ENCODE data around the gene B3GALT4. TPM values are rescaled to one million over a fixed set of nuclear protein-coding genes. Genes with fewer than 3 reads are reported as not detected.

The B3GALT4 gene
- total and polyA plus RNA-seq, 2 of the 13 experiments (the other 11 are each of a cell fraction or from before 2014, with no cell fraction given), result 0.04 to 0.27 TPM

DNA sequence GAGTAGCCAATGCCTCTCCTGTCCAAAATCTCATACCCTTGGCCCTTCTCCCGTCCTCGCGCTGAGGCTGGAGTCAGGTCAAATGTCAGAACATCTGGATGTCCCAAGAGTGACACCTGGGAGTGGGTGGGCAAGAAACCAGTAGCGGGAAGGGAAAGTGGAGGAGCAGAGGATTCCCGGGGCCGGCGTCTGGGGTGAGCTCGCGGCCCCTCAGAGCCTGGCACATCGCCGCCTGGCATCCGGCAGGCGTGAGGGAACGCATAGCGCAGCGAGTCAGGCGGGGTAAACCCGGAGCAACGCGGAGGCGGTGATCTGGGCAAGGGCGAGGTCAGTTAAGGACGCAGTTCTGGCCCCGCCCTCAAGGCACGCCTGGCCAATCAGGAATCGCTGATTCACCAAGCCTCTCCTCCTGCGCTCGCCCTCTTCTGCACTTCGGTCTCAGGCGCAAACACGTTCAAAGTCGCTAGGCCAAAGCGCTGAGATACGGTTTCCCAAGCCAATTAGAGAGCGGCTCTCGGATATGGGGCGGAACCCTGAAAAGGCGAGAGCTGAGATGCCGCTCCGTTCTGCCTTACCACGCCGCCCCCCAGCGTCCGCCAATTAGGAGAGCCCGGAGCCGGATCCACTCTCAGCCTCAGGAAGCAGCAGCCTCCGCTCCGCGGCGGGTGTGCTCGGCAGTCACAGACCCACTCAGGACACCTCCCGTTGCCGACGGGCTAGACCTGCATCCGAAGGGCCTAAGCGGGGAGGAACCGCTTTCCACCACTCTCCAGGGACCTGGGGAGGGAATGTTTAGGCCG is 27.8 kb upstream of the B3GALT4 start (continued):
- TF ChIP-seq ZNF660 (CRISPR knock-in tag; IDR thresholded peaks at IDR 0.05; ENCODE audit: borderline replicate concordance, low read depth) (no peak), ZNF317 (CRISPR knock-in tag; IDR thresholded peaks at IDR 0.05) (no peak; the same call in 1 of the 2 replicates), NR1H2 (CRISPR knock-in tag; IDR thresholded peaks at IDR 0.05; ENCODE audit: borderline replicate concordance, low read depth) (no peak), EHMT2 (IDR thresholded peaks at IDR 0.05; ENCODE audit: borderline replicate concordance, low read depth, low read length) (no peak), ATRX (CRISPR knock-in tag; IDR thresholded peaks at IDR 0.05; ENCODE audit: borderline replicate concordance) (no peak), DMAP1 (CRISPR knock-in tag; IDR thresholded peaks at IDR 0.05) (peak; percentile 69), IRX3 (CRISPR knock-in tag; IDR thresholded peaks at IDR 0.05; ENCODE audit: borderline replicate concordance, low read depth) (no peak), MZF1 (CRISPR knock-in tag; IDR thresholded peaks at IDR 0.05; ENCODE audit: borderline replicate concordance) (no peak), NAIF1 (CRISPR knock-in tag; IDR thresholded peaks at IDR 0.05; ENCODE audit: borderline replicate concordance) (peak; percentile 53; the same call in 1 of the 2 replicates), FOXO1 (CRISPR knock-in tag; IDR thresholded peaks at IDR 0.05) (peak; percentile 13; the same call in 1 of the 2 replicates), TAF15 (IDR thresholded peaks at IDR 0.05; ENCODE audit: low read depth, low read length, poor library complexity, severe bottlenecking) (no peak), CBFB (CRISPR knock-in tag; IDR thresholded peaks at IDR 0.05) (0 out of 2 replicates have a peak, but pooled peaks have one; percentile 38), ZNF766 (CRISPR knock-in tag; IDR thresholded peaks at IDR 0.05; ENCODE audit: borderline replicate concordance) (no peak), CHCHD3 (CRISPR knock-in tag; IDR thresholded peaks at IDR 0.05) (no peak), SRY (CRISPR knock-in tag; IDR thresholded peaks at IDR 0.05) (peak; percentile 70), EZH2 (conservative IDR thresholded peaks at IDR 0.05; ENCODE audit: low read depth, low read length) (no peak), MED8 (CRISPR knock-in tag; IDR thresholded peaks at IDR 0.05; ENCODE audit: insufficient replicate concordance) (peak; percentile 18)
- TF ChIP-seq, protein P1, sequence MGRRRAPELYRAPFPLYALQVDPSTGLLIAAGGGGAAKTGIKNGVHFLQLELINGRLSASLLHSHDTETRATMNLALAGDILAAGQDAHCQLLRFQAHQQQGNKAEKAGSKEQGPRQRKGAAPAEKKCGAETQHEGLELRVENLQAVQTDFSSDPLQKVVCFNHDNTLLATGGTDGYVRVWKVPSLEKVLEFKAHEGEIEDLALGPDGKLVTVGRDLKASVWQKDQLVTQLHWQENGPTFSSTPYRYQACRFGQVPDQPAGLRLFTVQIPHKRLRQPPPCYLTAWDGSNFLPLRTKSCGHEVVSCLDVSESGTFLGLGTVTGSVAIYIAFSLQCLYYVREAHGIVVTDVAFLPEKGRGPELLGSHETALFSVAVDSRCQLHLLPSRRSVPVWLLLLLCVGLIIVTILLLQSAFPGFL (CRISPR knock-in tag; IDR thresholded peaks at IDR 0.05), result no peak
- TF ChIP-seq, protein P2, sequence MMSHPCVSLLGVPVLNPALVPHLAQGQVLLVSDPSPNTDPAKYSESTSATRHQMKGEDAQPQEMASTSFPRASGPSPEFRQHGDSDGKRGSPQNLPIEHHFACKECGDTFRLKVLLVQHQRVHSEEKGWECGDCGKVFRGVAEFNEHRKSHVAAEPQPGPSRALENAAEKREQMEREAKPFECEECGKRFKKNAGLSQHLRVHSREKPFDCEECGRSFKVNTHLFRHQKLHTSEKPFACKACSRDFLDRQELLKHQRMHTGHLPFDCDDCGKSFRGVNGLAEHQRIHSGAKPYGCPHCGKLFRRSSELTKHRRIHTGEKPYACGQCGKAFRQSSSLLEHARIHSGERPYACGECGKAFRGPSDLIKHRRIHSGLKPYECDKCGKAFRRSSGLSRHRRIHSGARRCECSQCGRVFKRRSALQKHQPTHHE (CRISPR knock-in tag; IDR thresholded peaks at IDR 0.05; ENCODE audit: borderline replicate concordance), result no peak
- TF ChIP-seq, protein P3, sequence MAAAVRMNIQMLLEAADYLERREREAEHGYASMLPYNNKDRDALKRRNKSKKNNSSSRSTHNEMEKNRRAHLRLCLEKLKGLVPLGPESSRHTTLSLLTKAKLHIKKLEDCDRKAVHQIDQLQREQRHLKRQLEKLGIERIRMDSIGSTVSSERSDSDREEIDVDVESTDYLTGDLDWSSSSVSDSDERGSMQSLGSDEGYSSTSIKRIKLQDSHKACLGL (CRISPR knock-in tag; IDR thresholded peaks at IDR 0.05), result no peak; the same call in 1 of the 2 replicates
- TF ChIP-seq, protein P4, sequence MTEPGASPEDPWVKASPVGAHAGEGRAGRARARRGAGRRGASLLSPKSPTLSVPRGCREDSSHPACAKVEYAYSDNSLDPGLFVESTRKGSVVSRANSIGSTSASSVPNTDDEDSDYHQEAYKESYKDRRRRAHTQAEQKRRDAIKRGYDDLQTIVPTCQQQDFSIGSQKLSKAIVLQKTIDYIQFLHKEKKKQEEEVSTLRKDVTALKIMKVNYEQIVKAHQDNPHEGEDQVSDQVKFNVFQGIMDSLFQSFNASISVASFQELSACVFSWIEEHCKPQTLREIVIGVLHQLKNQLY (CRISPR knock-in tag; IDR thresholded peaks at IDR 0.05), result no peak
- TF ChIP-seq, protein P5, sequence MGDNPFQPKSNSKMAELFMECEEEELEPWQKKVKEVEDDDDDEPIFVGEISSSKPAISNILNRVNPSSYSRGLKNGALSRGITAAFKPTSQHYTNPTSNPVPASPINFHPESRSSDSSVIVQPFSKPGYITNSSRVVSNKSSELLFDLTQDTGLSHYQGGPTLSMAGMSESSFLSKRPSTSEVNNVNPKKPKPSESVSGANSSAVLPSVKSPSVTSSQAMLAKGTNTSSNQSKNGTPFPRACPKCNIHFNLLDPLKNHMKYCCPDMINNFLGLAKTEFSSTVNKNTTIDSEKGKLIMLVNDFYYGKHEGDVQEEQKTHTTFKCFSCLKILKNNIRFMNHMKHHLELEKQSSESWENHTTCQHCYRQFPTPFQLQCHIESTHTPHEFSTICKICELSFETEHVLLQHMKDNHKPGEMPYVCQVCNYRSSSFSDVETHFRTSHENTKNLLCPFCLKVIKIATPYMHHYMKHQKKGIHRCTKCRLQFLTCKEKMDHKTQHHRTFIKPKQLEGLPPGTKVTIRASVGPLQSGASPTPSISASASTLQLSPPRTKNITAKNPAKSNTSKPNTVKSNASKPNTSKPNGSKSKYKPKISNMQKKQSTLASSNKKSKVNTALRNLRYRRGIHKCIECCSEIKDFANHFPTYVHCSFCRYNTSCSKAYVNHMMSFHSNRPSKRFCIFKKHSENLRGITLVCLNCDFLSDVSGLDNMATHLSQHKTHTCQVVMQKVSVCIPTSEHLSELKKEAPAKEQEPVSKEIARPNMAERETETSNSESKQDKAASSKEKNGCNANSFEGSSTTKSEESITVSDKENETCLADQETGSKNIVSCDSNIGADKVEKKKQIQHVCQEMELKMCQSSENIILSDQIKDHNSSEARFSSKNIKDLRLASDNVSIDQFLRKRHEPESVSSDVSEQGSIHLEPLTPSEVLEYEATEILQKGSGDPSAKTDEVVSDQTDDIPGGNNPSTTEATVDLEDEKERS (CRISPR knock-in tag; IDR thresholded peaks at IDR 0.05), result peak; percentile 68
